Activated CD4-positive, alpha-beta T cell treated with anti-CD3 and anti-CD28 coated beads for 36 hours (primary cell): ENCODE measurements around the gene NOP9. TPM values are rescaled to one million over a fixed set of nuclear protein-coding genes. Genes with fewer than 3 reads are reported as not detected.

Experiments used
- ATAC-seq: fragments of 200-7000 bp; cut with Tn5 transposase; one replicate; pipeline ENCODE4 v1.10.0; 2021; ENCODE audit warnings: mild to moderate bottlenecking, moderate library complexity
- CTCF ChIA-PET: fragments of 350-600 bp; sonication (Branson Sonifier 250); formaldehyde crosslinking; loops from one replicate; lab custom pipeline; 2021; ENCODE audit warnings: antibody characterized with exemption; lab: Charles Lee
- POLR2A ChIA-PET: fragments of 350-600 bp; sonication (Branson Sonifier 250); formaldehyde crosslinking; loops from one replicate; lab custom pipeline; 2021; ENCODE audit warnings: antibody characterized with exemption, inconsistent platforms; lab: Charles Lee
- DNase-seq: peaks from one replicate; pipeline ENCODE4 v3.0.0-alpha.2; 2020
- H3K27ac Mint-ChIP-seq: one replicate; pipeline ENCODE4 v1.8.0; 2021; ENCODE audit warnings: mixed read lengths
- H3K27me3 Mint-ChIP-seq: one replicate; pipeline ENCODE4 v1.8.0; 2021; ENCODE audit warnings: mixed read lengths
- H3K36me3 Mint-ChIP-seq: one replicate; pipeline ENCODE4 v1.8.0; 2021; ENCODE audit warnings: low read depth, mixed read lengths
- H3K4me1 Mint-ChIP-seq: one replicate; pipeline ENCODE4 v1.8.0; 2021; ENCODE audit warnings: mixed read lengths
- H3K4me3 Mint-ChIP-seq: one replicate; pipeline ENCODE4 v1.8.0; 2021; ENCODE audit warnings: mild to moderate bottlenecking, moderate library complexity, mixed read lengths
- H3K9me3 Mint-ChIP-seq: one replicate; pipeline ENCODE4 v1.8.0; 2021; ENCODE audit warnings: low read depth, mixed read lengths
- intact Hi-C, 2 experiments: fragments of 100-400 bp; cut with DNase I in 1 of 2; cut with micrococcal nuclease in 1 of 2; formaldehyde crosslinking; loops; one replicate each; pipeline versions ENCODE4 v1.14.2 to v1.15.1; 2022 to 2024; cut with DNase I, micrococcal nuclease
- total RNA-seq, 2 experiments: library from RNA; stranded (reverse); gene quantifications; one replicate each; pipeline ENCODE4 v1.2.3, GENCODE V29; 2021

NOP9 gene
- total RNA-seq, 2 experiments from 2014 or later, result 24.4 to 32.5 TPM

GRCh38 chr14:24283796-24284460 lies 15.7 kb upstream of the NOP9 start:
- intact Hi-C loops, result no loop called here
- CTCF ChIA-PET, result interaction anchor here (0.8 to 1.4 kb wide), 3 partner anchors 10 to 13 kb away, joined by 4 to 8 read pairs (median 5); partner anchors contain the start of gene RABGGTA
- Mint-ChIP-seq H3K4me3 (no peak overlapping the region), H3K36me3 (peaks cover 1% of the 10 kb centered on the region), H3K4me1 (peaks cover 25% of the 10 kb centered on the region), H3K27ac (peak overlapping the region; percentile 38), H3K9me3 (no peaks in the 10 kb centered on the region), H3K27me3 (no peaks in the 10 kb centered on the region)
- DNase-seq (no peak), ATAC-seq (no peak)
- POLR2A ChIA-PET, result no interaction called here

- H3K9me3 Mint-ChIP-seq, result no peaks in the 10 kb centered on the region
- H3K4me1 Mint-ChIP-seq, result peaks cover 25% of the 10 kb centered on the region
- DNase-seq (no peak), ATAC-seq (no peak)
- POLR2A ChIA-PET, result no interaction called here
- no peak overlapping the region for H3K27ac Mint-ChIP-seq
- H3K4me3 Mint-ChIP-seq, result no peak overlapping the region
- peaks cover 1% of the 10 kb centered on the region for H3K36me3 Mint-ChIP-seq
- CTCF ChIA-PET, result interaction anchor here (1.3 kb wide), 1 partner anchor 13 kb away, joined by 4 read pairs; no protein-coding TSS in a partner anchor
- intact Hi-C loops, result no loop called here
- H3K27me3 Mint-ChIP-seq, result no peaks in the 10 kb centered on the region
Measured at GRCh38 chr14:24284501-24285035, 15.1 kb upstream of the NOP9 start.

- ATAC-seq (no peak), DNase-seq (no peak)
- Mint-ChIP-seq H3K4me3 (no peak overlapping the region), H3K9me3 (no peaks in the 10 kb centered on the region), H3K27ac (no peak overlapping the region), H3K27me3 (no peaks in the 10 kb centered on the region), H3K4me1 (peaks cover 25% of the 10 kb centered on the region), H3K36me3 (peaks cover 4% of the 10 kb centered on the region)
- intact Hi-C loops, result no loop called here
- CTCF ChIA-PET, result interaction anchor here (1.0 kb wide), 1 partner anchor 23 kb away, joined by 4 read pairs; no protein-coding TSS in a partner anchor
- POLR2A ChIA-PET, result interaction anchor here (0.6 to 0.8 kb wide), 2 partner anchors 65 to 1274 kb away, joined by 5 to 6 read pairs; no protein-coding TSS in a partner anchor
Measured at GRCh38 chr14:24285351-24285750, 14.3 kb upstream of the NOP9 start.

DNA sequence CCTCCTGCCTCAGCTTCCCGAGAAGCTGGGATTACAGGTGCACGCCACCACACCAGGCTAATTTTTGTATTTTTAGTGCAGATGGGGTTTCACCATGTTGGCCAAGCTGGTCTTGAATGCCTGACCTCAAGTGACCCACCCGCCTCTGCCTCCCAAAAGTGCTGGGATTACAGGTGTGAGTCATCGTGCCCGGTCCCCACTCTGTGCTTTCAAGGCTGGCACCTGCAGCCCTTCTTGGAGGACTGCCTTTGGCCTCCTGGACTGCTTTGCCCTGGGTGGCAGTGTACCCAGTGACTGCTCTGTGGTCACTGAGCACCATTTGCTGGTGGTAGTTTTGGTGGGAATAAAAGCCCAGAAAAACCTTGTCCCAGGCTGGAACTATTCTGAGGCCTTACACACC lies 12.7 kb upstream of the NOP9 start:
- DNase-seq (no peak), ATAC-seq (no peak)
- CTCF ChIA-PET, result interaction anchor here (0.9 kb wide), 1 partner anchor 10 kb away, joined by 3 read pairs; no protein-coding TSS in a partner anchor
- intact Hi-C loops, result no loop called here
- peaks cover 28% of the 10 kb centered on the region for H3K4me1 Mint-ChIP-seq
- H3K36me3 Mint-ChIP-seq, result peaks cover 19% of the 10 kb centered on the region
- H3K9me3 Mint-ChIP-seq, result no peaks in the 10 kb centered on the region
- no peak overlapping the region for H3K4me3 Mint-ChIP-seq
- no peaks in the 10 kb centered on the region for H3K27me3 Mint-ChIP-seq
- H3K27ac Mint-ChIP-seq, result no peak overlapping the region
- POLR2A ChIA-PET, result no interaction called here

DNA sequence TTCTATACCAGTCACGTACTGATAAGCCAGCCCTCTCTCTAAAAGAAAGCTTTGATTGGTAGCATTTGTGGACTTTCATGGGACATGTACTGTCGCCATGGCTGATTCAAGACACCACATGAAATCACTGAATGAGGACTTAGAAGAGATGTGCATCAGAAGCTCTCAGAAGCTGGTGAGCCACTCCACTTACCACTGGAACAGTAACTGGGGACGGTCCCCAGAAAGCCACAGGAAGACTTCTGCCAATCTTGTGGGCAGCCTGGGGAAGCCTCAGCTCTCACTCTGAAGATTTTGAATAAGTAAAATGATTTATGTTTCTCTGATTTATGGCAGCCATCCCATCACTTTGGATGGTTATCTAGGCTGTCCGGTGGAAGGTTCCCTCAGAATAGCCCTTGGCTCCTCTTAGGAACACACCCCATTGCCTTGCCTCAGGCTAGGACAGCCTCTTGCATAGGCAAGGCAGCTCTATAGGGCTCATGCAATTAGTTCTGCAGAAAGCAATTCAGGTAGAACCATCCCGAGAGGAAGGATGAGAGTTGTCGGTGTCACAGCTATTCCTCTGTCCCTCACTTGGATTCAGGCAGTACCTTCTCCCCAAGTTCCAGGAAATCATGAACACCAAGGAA lies 9.9 kb upstream of the NOP9 start:
- H3K4me1 Mint-ChIP-seq, result peaks cover 28% of the 10 kb centered on the region
- H3K9me3 Mint-ChIP-seq, result no peaks in the 10 kb centered on the region
- ChIA-PET POLR2A (interaction anchor here (0.9 to 1.5 kb wide), 6 partner anchors 11 to 142 kb away, joined by 3 to 10 read pairs (median 5); partner anchors contain the start of genes LTB4R2, RABGGTA and TINF2), CTCF (interaction anchor here (0.9 to 4.2 kb wide), 13 partner anchors 10 to 182 kb away, joined by 3 to 36 read pairs (median 5); partner anchors contain the start of genes CIDEB, DHRS1, IPO4 and MDP1)
- peak; percentile 88 for DNase-seq
- ATAC-seq, result peak; percentile 99
- H3K4me3 Mint-ChIP-seq, result peak overlapping the region; percentile 21
- H3K27me3 Mint-ChIP-seq, result no peaks in the 10 kb centered on the region
- H3K27ac Mint-ChIP-seq, result peak overlapping the region; percentile 25
- intact Hi-C loops, result loop anchor here (1.0 kb wide), 3 partner anchors 8 to 15 kb away; no protein-coding TSS in a partner anchor
- peaks cover 31% of the 10 kb centered on the region for H3K36me3 Mint-ChIP-seq

- POLR2A ChIA-PET, result interaction anchor here (1.0 to 1.5 kb wide), 2 partner anchors 13 to 48 kb away, joined by 3 to 10 read pairs; partner anchors contain the start of gene TINF2
- H3K4me1 Mint-ChIP-seq, result peaks cover 29% of the 10 kb centered on the region
- ATAC-seq (no peak), DNase-seq (no peak)
- H3K27me3 Mint-ChIP-seq, result no peaks in the 10 kb centered on the region
- no peaks in the 10 kb centered on the region for H3K9me3 Mint-ChIP-seq
- H3K36me3 Mint-ChIP-seq, result peaks cover 31% of the 10 kb centered on the region
- CTCF ChIA-PET, result interaction anchor here (0.9 to 4.2 kb wide), 12 partner anchors 9 to 183 kb away, joined by 3 to 36 read pairs (median 6); partner anchors contain the start of genes CIDEB, DHRS1, LTB4R2 and MDP1
- no peak overlapping the region for H3K4me3 Mint-ChIP-seq
- no peak overlapping the region for H3K27ac Mint-ChIP-seq
- intact Hi-C loops, result no loop called here
Measured at GRCh38 chr14:24290746-24291145, 8.9 kb upstream of the NOP9 start.

- intact Hi-C loops, result no loop called here
- ChIA-PET CTCF (interaction anchor here (1.0 to 4.2 kb wide), 8 partner anchors 11 to 145 kb away, joined by 3 to 36 read pairs (median 6); partner anchors contain the start of genes LTB4R2, RABGGTA and TINF2), POLR2A (interaction anchor here (1.0 to 1.1 kb wide), 2 partner anchors 14 to 49 kb away, joined by 3 to 4 read pairs; partner anchors contain the start of gene TINF2)
- DNase-seq, result no peak
- peaks cover 39% of the 10 kb centered on the region for H3K36me3 Mint-ChIP-seq
- ATAC-seq, result no peak
- H3K9me3 Mint-ChIP-seq, result no peaks in the 10 kb centered on the region
- H3K4me1 Mint-ChIP-seq, result peaks cover 38% of the 10 kb centered on the region
- no peak overlapping the region for H3K4me3 Mint-ChIP-seq
- no peak overlapping the region for H3K27ac Mint-ChIP-seq
- H3K27me3 Mint-ChIP-seq, result no peaks in the 10 kb centered on the region
Measured at GRCh38 chr14:24291446-24292117, 8.1 kb upstream of the NOP9 start.

GRCh38 chr14:24292118-24292807 lies 7.4 kb upstream of the NOP9 start:
- POLR2A ChIA-PET, result interaction anchor here (1.1 kb wide), 1 partner anchor 50 kb away, joined by 4 read pairs; the partner anchor contains the start of gene TINF2
- H3K9me3 Mint-ChIP-seq, result no peaks in the 10 kb centered on the region
- peaks cover 41% of the 10 kb centered on the region for H3K36me3 Mint-ChIP-seq
- H3K4me3 Mint-ChIP-seq, result no peak overlapping the region
- H3K4me1 Mint-ChIP-seq, result peaks cover 45% of the 10 kb centered on the region
- intact Hi-C loops, result no loop called here
- H3K27me3 Mint-ChIP-seq, result no peaks in the 10 kb centered on the region
- CTCF ChIA-PET, result interaction anchor here (0.8 to 4.2 kb wide), 11 partner anchors 11 to 145 kb away, joined by 3 to 36 read pairs (median 6); partner anchors contain the start of genes CIDEB, MDP1, RABGGTA and TINF2
- DNase-seq (no peak), ATAC-seq (no peak)
- H3K27ac Mint-ChIP-seq, result no peak overlapping the region

DNA sequence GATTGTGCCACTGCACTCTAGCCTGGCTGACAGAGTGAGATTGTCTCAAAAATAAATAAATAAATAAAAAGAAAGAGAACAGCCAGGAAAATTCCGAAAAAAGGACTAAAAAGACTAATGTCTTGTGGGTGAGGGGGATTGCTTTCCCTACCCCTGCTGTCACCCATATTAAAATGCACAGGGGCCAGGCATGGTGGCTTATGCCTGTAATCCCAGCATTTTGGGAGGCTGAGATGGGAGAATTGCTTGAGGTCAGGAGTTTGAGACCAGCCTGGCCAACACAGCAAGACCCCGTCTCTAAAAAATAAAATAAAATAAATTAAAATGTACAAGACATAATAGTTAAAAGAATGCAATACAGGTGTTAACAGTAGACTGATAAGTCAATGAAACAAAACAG lies 6.1 kb upstream of the NOP9 start:
- Mint-ChIP-seq H3K27me3 (no peaks in the 10 kb centered on the region), H3K4me3 (no peak overlapping the region), H3K36me3 (peaks cover 40% of the 10 kb centered on the region), H3K9me3 (no peaks in the 10 kb centered on the region), H3K4me1 (peaks cover 46% of the 10 kb centered on the region), H3K27ac (no peak overlapping the region)
- intact Hi-C loops, result no loop called here
- POLR2A ChIA-PET, result no interaction called here
- DNase-seq (no peak), ATAC-seq (no peak)
- CTCF ChIA-PET, result interaction anchor here (0.7 to 4.2 kb wide), 11 partner anchors 9 to 143 kb away, joined by 3 to 36 read pairs (median 6); partner anchors contain the start of genes CIDEB, MDP1 and RABGGTA
